Uterus (tissue), 4 donors: ENCODE data around the gene PAX2. TPM values are rescaled to one million over a fixed set of nuclear protein-coding genes. Genes with fewer than 3 reads are reported as not detected.

Experiments
- DNase-seq, 2 donors: peaks; one replicate each; pipeline ENCODE4 v3.0.0-alpha.2; 2019 to 2020
- H3K27ac ChIP-seq, 2 donors: fragments of 200-600 bp; sonication (generic); 1 replicate in 1 of 2; 2 replicates in 1 of 2; pipeline ENCODE4 v1.5.1; 2016 to 2018
- H3K27me3 ChIP-seq, 2 donors: fragments of 200-600 bp; sonication (generic); one replicate each; pipeline ENCODE4 v1.5.1; 2018 to 2019; ENCODE audit warnings: control low read depth in 1 of 2
- H3K36me3 ChIP-seq, 2 donors: fragments of 200-600 bp; sonication (generic); one replicate each; pipeline ENCODE4 v1.5.1; 2019; ENCODE audit warnings: control low read depth in 1 of 2
- H3K4me1 ChIP-seq, 2 donors: fragments of 200-600 bp; sonication (generic); one replicate each; pipeline ENCODE4 v1.5.1; 2018 to 2019; ENCODE audit warnings: control low read depth in 1 of 2
- H3K4me3 ChIP-seq, 2 donors: fragments of 200-600 bp; sonication (generic); 1 replicate in 1 of 2; 2 replicates in 1 of 2; pipeline ENCODE4 v1.5.1; 2018 to 2019; ENCODE audit warnings: mild to moderate bottlenecking in 1 of 2
- H3K9me3 ChIP-seq, 2 donors: fragments of 200-600 bp; sonication (generic); one replicate each; pipeline ENCODE4 v1.5.1; 2019; ENCODE audit warnings: control low read depth in 1 of 2
- CTCF ChIP-seq, 4 experiments: fragments of 200-600 bp in 2 of 4; fragments of 450-650 bp in 2 of 4; sonication (generic) in 2 of 4; IDR thresholded peaks; one replicate each; pipeline ENCODE4 v1.5.1; 2016 to 2019; ENCODE audit warnings: antibody characterized with exemption in 4 of 4, mild to moderate bottlenecking in 2 of 4, moderate library complexity in 1 of 4
- POLR2A ChIP-seq, 2 donors: fragments of 450-650 bp; IDR thresholded peaks; one replicate each; pipeline ENCODE4 v1.6.1; 2016; ENCODE audit warnings: antibody characterized with exemption in 2 of 2, mild to moderate bottlenecking in 1 of 2, moderate library complexity in 1 of 2
- intact Hi-C: fragments of 100-400 bp; cut with DNase I; formaldehyde crosslinking; loops from one replicate; pipeline ENCODE4 v1.15.1; 2023; ENCODE audit warnings: low total_unique reads
- total RNA-seq, 4 donors: library from RNA; depleted of rRNA in 3 of 4; stranded (reverse); fragments of >200 nt in 3 of 4; gene quantifications; one replicate each; pipeline versions ENCODE4 v1.1.0 to v1.2.4, GENCODE V29; 2014 to 2023
- donor health status: DM: yes; HTN: yes; CAD: no.

Gene PAX2
- total RNA-seq, 4 donors from 2014 or later, result 0.64 to 39.7 (median 21.3) TPM; not detected in 1

- no peak for TF ChIP-seq CTCF (IDR thresholded peaks at IDR 0.05)
- DNase-seq, result no peak
- intact Hi-C loops, result no loop called here
- Histone ChIP-seq H3K27me3 (no peaks in the 10 kb centered on the region), H3K4me1 (no peaks in the 10 kb centered on the region), H3K9me3 (no peaks in the 10 kb centered on the region), H3K4me3 (no peak overlapping the region), H3K27ac (no peak overlapping the region), H3K36me3 (no peaks in the 10 kb centered on the region)
Observed at GRCh38 chr10:100858261-100858660, 112.9 kb downstream of the PAX2 start.

- intact Hi-C loops, result no loop called here
- H3K27me3 ChIP-seq, result no peaks in the 10 kb centered on the region
Observed at GRCh38 chr10:100858747-100859483, 113.5 kb downstream of the PAX2 start.

GRCh38 chr10:100859484-100859763, 114.0 kb downstream of the PAX2 start:
- Histone ChIP-seq H3K27me3 (no peaks in the 10 kb centered on the region), H3K36me3 (no peaks in the 10 kb centered on the region), H3K4me3 (no peak overlapping the region), H3K4me1 (no peaks in the 10 kb centered on the region), H3K9me3 (no peaks in the 10 kb centered on the region), H3K27ac (no peak overlapping the region)
- intact Hi-C loops, result no loop called here
- DNase-seq, result no peak
- TF ChIP-seq POLR2A (IDR thresholded peaks at IDR 0.05) (no peak), CTCF (IDR thresholded peaks at IDR 0.05) (no peak)

More at GRCh38 chr10:100858747-100859483, 113.5 kb downstream of the PAX2 start:
- Histone ChIP-seq H3K4me1 (no peaks in the 10 kb centered on the region), H3K4me3 (no peak overlapping the region), H3K36me3 (no peaks in the 10 kb centered on the region), H3K27ac (no peak overlapping the region), H3K9me3 (no peaks in the 10 kb centered on the region)
- TF ChIP-seq CTCF (IDR thresholded peaks at IDR 0.05), result no peak
- no peak for TF ChIP-seq POLR2A (IDR thresholded peaks at IDR 0.05)
- DNase-seq, result no peak

GRCh38 chr10:100863433-100863832, 118.1 kb downstream of the PAX2 start:
- Histone ChIP-seq H3K27me3 (no peaks in the 10 kb centered on the region), H3K9me3 (no peaks in the 10 kb centered on the region), H3K36me3 (no peaks in the 10 kb centered on the region), H3K27ac (no peak overlapping the region), H3K4me3 (no peak overlapping the region), H3K4me1 (no peaks in the 10 kb centered on the region)
- DNase-seq, result no peak
- TF ChIP-seq CTCF (IDR thresholded peaks at IDR 0.05), result no peak
- TF ChIP-seq POLR2A (IDR thresholded peaks at IDR 0.05), result no peak
- intact Hi-C loops, result no loop called here

- no peak for DNase-seq
- intact Hi-C loops, result no loop called here
- no peaks in the 10 kb centered on the region for H3K27me3 ChIP-seq
Observed at GRCh38 chr10:100864036-100864885, 118.9 kb downstream of the PAX2 start.

More at GRCh38 chr10:100864036-100864885, 118.9 kb downstream of the PAX2 start:
- Histone ChIP-seq H3K36me3 (no peaks in the 10 kb centered on the region), H3K27ac (no peak overlapping the region), H3K9me3 (no peaks in the 10 kb centered on the region), H3K4me1 (no peaks in the 10 kb centered on the region), H3K4me3 (no peak overlapping the region)
- TF ChIP-seq POLR2A (IDR thresholded peaks at IDR 0.05), result no peak
- no peak for TF ChIP-seq CTCF (IDR thresholded peaks at IDR 0.05)
